Urothelium cell line (cell line): ENCODE data around the gene FAHD2B.
"Not testable (repeated sequence)": the region's sequence is repeated elsewhere in the genome, so short reads cannot be mapped to it uniquely, and the experiment has no call there.

Experiments used
- DNase-seq: peaks from one replicate; pipeline ENCODE4 v3.0.0; 2011; ENCODE audit warnings: low spot score, mixed read lengths
- FAIRE-seq: peaks from 2 replicates; lab custom pipeline; 2011; peaks lifted over from hg19 to GRCh38; lab: Jason Lieb, UNC

FAHD2B gene

GRCh38 chr2:97094772-97095611 is at the start of gene FAHD2B:
Gene FAHD2B (minus strand): TSS chr2:97094882. CDS start chr2:97091706, 3,176 bp downstream.
- peak; percentile 73 for DNase-seq
- FAIRE-seq, result not testable (repeated sequence)

GRCh38 chr2:97144016-97144415 is 49.3 kb upstream of the FAHD2B start:
- DNase-seq, FAIRE-seq: not testable (repeated sequence)

GRCh38 chr2:97129090-97129489 is 34.4 kb upstream of the FAHD2B start:
- not testable (repeated sequence) for DNase-seq, FAIRE-seq

- not testable (repeated sequence) for DNase-seq, FAIRE-seq
Observed at GRCh38 chr2:97113882-97114255, 19.2 kb upstream of the FAHD2B start.

- not testable (repeated sequence) for FAIRE-seq
- DNase-seq, result peak; percentile 81
Observed at GRCh38 chr2:97113050-97113881, 18.6 kb upstream of the FAHD2B start, which contains the start of gene ANKRD36. Gene ANKRD36 (plus strand): TSS chr2:97113153. CDS start chr2:97113740, 587 bp downstream.

- not testable (repeated sequence) for FAIRE-seq
- DNase-seq, result peak; percentile 19
Observed at GRCh38 chr2:97112320-97113049, 17.8 kb upstream of the FAHD2B start.

- FAIRE-seq, DNase-seq: not testable (repeated sequence)
Observed at GRCh38 chr2:97111246-97111645, 16.6 kb upstream of the FAHD2B start.

GRCh38 chr2:97106878-97107277 is 12.2 kb upstream of the FAHD2B start:
- not testable (repeated sequence) for FAIRE-seq, DNase-seq

- not testable (repeated sequence) for DNase-seq, FAIRE-seq
Observed at GRCh38 chr2:97098786-97099372, 4.2 kb upstream of the FAHD2B start.

- no peak for FAIRE-seq
- no peak for DNase-seq
Observed at GRCh38 chr2:97095661-97096060, 979 bp upstream of the FAHD2B start.

GRCh38 chr2:97093983-97094771 is 505 bp downstream of the FAHD2B start:
- DNase-seq, result not testable (repeated sequence)
- peak; percentile 80 for FAIRE-seq

GRCh38 chr2:97092946-97093345 is 1.7 kb downstream of the FAHD2B start:
- FAIRE-seq, DNase-seq: not testable (repeated sequence)

GRCh38 chr2:97088706-97089105 is 6.0 kb downstream of the FAHD2B start:
- DNase-seq, FAIRE-seq: not testable (repeated sequence)

- FAIRE-seq, DNase-seq: not testable (repeated sequence)
Observed at GRCh38 chr2:97085093-97085492, 9.6 kb downstream of the FAHD2B start.

- not testable (repeated sequence) for DNase-seq, FAIRE-seq
Observed at GRCh38 chr2:97083516-97083915, 11.2 kb downstream of the FAHD2B start.

- FAIRE-seq, DNase-seq: not testable (repeated sequence)
Observed at GRCh38 chr2:97082206-97082605, 12.5 kb downstream of the FAHD2B start.

GRCh38 chr2:97080855-97081254 is 13.8 kb downstream of the FAHD2B start:
- DNase-seq, FAIRE-seq: not testable (repeated sequence)

GRCh38 chr2:97077213-97077612 is 17.5 kb downstream of the FAHD2B start:
- FAIRE-seq, result not testable (repeated sequence)

GRCh38 chr2:97070915-97071314 is 23.8 kb downstream of the FAHD2B start:
- not testable (repeated sequence) for DNase-seq, FAIRE-seq

More at GRCh38 chr2:97077213-97077612, 17.5 kb downstream of the FAHD2B start:
- DNase-seq, result not testable (repeated sequence)
